ENCODE data around the gene SLC24A5.
A peak's percentile ranks its signal among the peaks of the same experiment; 100 is the strongest.

SLC24A5 gene

GRCh38 chr15:48112242-48112641, 8.5 kb upstream of the SLC24A5 start:
- H3K4me1 ChIP-seq, result peaks cover 3% of the 10 kb centered on the region; the same call in 1 of the 2 replicates
- peak; percentile 62 for DNase-seq

GRCh38 chr15:48119277-48119676, 1.5 kb upstream of the SLC24A5 start:
- Histone ChIP-seq H3K4me1 (no peaks in the 10 kb centered on the region), H3K27me3 (no peaks in the 10 kb centered on the region; the same call in 1 of the 2 replicates), H3K36me3 (no peaks in the 10 kb centered on the region), H3K4me3 (ENCODE audit: low read depth, low read length) (no peak overlapping the region), H3K9me3 (no peaks in the 10 kb centered on the region)
- no peak for DNase-seq
- no peak for TF ChIP-seq CTCF (IDR thresholded peaks at IDR 0.05; ENCODE audit: low read depth, low read length)

More at GRCh38 chr15:48112242-48112641, 8.5 kb upstream of the SLC24A5 start:
- H3K4me3 ChIP-seq (ENCODE audit: low read depth, low read length), result no peak overlapping the region
- H3K27me3 ChIP-seq, result no peaks in the 10 kb centered on the region
- TF ChIP-seq CTCF (IDR thresholded peaks at IDR 0.05; ENCODE audit: low read depth, low read length), result peak; percentile 85
- no peaks in the 10 kb centered on the region for H3K9me3 ChIP-seq
- no peaks in the 10 kb centered on the region for H3K36me3 ChIP-seq

- no peak for DNase-seq
- Histone ChIP-seq H3K4me1 (no peaks in the 10 kb centered on the region), H3K4me3 (ENCODE audit: low read depth, low read length) (no peak overlapping the region), H3K36me3 (no peaks in the 10 kb centered on the region), H3K9me3 (no peaks in the 10 kb centered on the region), H3K27me3 (no peaks in the 10 kb centered on the region; the same call in 1 of the 2 replicates)
- no peak for TF ChIP-seq CTCF (IDR thresholded peaks at IDR 0.05; ENCODE audit: low read depth, low read length)
These were observed 1.1 kb downstream of the SLC24A5 start for GRCh38 chr15:48121849-48122248.

- H3K36me3 ChIP-seq, result no peaks in the 10 kb centered on the region
- H3K4me3 ChIP-seq (ENCODE audit: low read depth, low read length), result no peak overlapping the region
- TF ChIP-seq CTCF (IDR thresholded peaks at IDR 0.05; ENCODE audit: low read depth, low read length), result no peak
- no peaks in the 10 kb centered on the region for H3K4me1 ChIP-seq
- H3K9me3 ChIP-seq, result no peaks in the 10 kb centered on the region
- no peak for DNase-seq
- H3K27me3 ChIP-seq, result no peaks in the 10 kb centered on the region; the same call in 1 of the 2 replicates
These were observed 6.0 kb downstream of the SLC24A5 start for GRCh38 chr15:48126667-48127355.

GRCh38 chr15:48131324-48131723, 10.5 kb downstream of the SLC24A5 start:
- Histone ChIP-seq H3K4me3 (ENCODE audit: low read depth, low read length) (no peak overlapping the region), H3K4me1 (no peaks in the 10 kb centered on the region), H3K27me3 (no peaks in the 10 kb centered on the region), H3K36me3 (no peaks in the 10 kb centered on the region), H3K9me3 (no peaks in the 10 kb centered on the region)
- DNase-seq, result no peak
- no peak for TF ChIP-seq CTCF (IDR thresholded peaks at IDR 0.05; ENCODE audit: low read depth, low read length)

- Histone ChIP-seq H3K36me3 (no peaks in the 10 kb centered on the region), H3K4me3 (ENCODE audit: low read depth, low read length) (no peak overlapping the region), H3K4me1 (no peaks in the 10 kb centered on the region), H3K9me3 (no peaks in the 10 kb centered on the region), H3K27me3 (no peaks in the 10 kb centered on the region)
- TF ChIP-seq CTCF (IDR thresholded peaks at IDR 0.05; ENCODE audit: low read depth, low read length), result no peak
- DNase-seq, result no peak
These were observed 12.1 kb downstream of the SLC24A5 start for GRCh38 chr15:48132874-48133273.

Measured in BE2C (cell line).